NCI-H69 (cell line): ENCODE results near the gene EPB42.
"Not testable (repeated sequence)": the region's sequence is repeated elsewhere in the genome, so short reads cannot be mapped to it uniquely, and the experiment has no call there.

Experiments
- DNase-seq: peaks from one replicate; lab custom pipeline; 2025; lab: John Stamatoyannopoulos, UW

The EPB42 gene

GRCh38 chr15:43212299-43212698 is 8.5 kb downstream of the EPB42 start:
- DNase-seq: no peak

GRCh38 chr15:43211224-43211735 is 9.5 kb downstream of the EPB42 start:
- DNase-seq: no peak

- DNase-seq: no peak
Measured at GRCh38 chr15:43210807-43211206, 10.0 kb downstream of the EPB42 start.

- DNase-seq: no peak
Measured at GRCh38 chr15:43210172-43210745, 10.6 kb downstream of the EPB42 start.

- no peak for DNase-seq
Measured at GRCh38 chr15:43209059-43209824, 11.6 kb downstream of the EPB42 start.

GRCh38 chr15:43208052-43209002 is 12.5 kb downstream of the EPB42 start:
- DNase-seq: no peak

- DNase-seq: no peak
Measured at GRCh38 chr15:43207024-43207423, 13.8 kb downstream of the EPB42 start.

GRCh38 chr15:43206054-43206453 is 14.8 kb downstream of the EPB42 start:
- DNase-seq: no peak

- DNase-seq: peak; percentile 63
Measured at GRCh38 chr15:43204016-43204901, 16.6 kb downstream of the EPB42 start.

GRCh38 chr15:43199945-43200488 is 20.8 kb downstream of the EPB42 start:
- DNase-seq: no peak

GRCh38 chr15:43198992-43199391 is 21.8 kb downstream of the EPB42 start:
- DNase-seq: no peak

- DNase-seq: not testable (repeated sequence)
Measured at GRCh38 chr15:43198556-43198955, 22.3 kb downstream of the EPB42 start.

- not testable (repeated sequence) for DNase-seq
Measured at GRCh38 chr15:43197773-43198172, 23.0 kb downstream of the EPB42 start.

- no peak for DNase-seq
Measured at GRCh38 chr15:43196760-43197548, 23.9 kb downstream of the EPB42 start.

GRCh38 chr15:43194795-43195194 is 26.0 kb downstream of the EPB42 start:
- DNase-seq: no peak

GRCh38 chr15:43193710-43194109 is 27.1 kb downstream of the EPB42 start:
- no peak for DNase-seq

- DNase-seq: no peak
Measured at GRCh38 chr15:43190178-43190577, 30.6 kb downstream of the EPB42 start.

GRCh38 chr15:43189296-43189695 is 31.5 kb downstream of the EPB42 start:
- DNase-seq: no peak

GRCh38 chr15:43187544-43188155 is 33.2 kb downstream of the EPB42 start:
- DNase-seq: peak; percentile 65

- DNase-seq: peak; percentile 76
Measured at GRCh38 chr15:43186003-43186353, 34.8 kb downstream of the EPB42 start.
